Upper lobe of left lung (tissue), 6 donors: ENCODE data around the gene OR13H1. TPM values are rescaled to one million over a fixed set of nuclear protein-coding genes. Genes with fewer than 3 reads are reported as not detected.
"Not testable (repeated sequence)": the region's sequence is repeated elsewhere in the genome, so short reads cannot be mapped to it uniquely, and the experiment has no call there.

ENCODE experiments used
- ATAC-seq, 2 donors: fragments of 200-7000 bp; cut with Tn5 transposase; one replicate each; pipeline ENCODE4 v1.9.1; 2022; ENCODE audit warnings: mild to moderate bottlenecking in 2 of 2, moderate library complexity in 2 of 2; ENCODE audit not compliant: low FRiP score in 2 of 2
- DNase-seq, 2 donors: peaks; one replicate each; pipeline ENCODE4 v3.0.0-alpha.2; 2019 to 2020
- H3K27ac ChIP-seq, 4 donors: fragments of 200-600 bp; sonication (generic); one replicate each; pipeline ENCODE4 v1.5.1; 2016 to 2019
- H3K27me3 ChIP-seq, 4 donors: fragments of 200-600 bp; sonication (generic); one replicate each; pipeline ENCODE4 v1.5.1; 2017 to 2019
- H3K36me3 ChIP-seq, 4 donors: fragments of 200-600 bp; sonication (generic); one replicate each; pipeline ENCODE4 v1.5.1; 2016 to 2019
- H3K4me1 ChIP-seq, 4 donors: fragments of 200-600 bp; sonication (generic); one replicate each; pipeline ENCODE4 v1.5.1; 2018 to 2019
- H3K4me3 ChIP-seq, 4 donors: fragments of 200-600 bp; sonication (generic); one replicate each; pipeline ENCODE4 v1.5.1; 2017 to 2019; ENCODE audit warnings: mild to moderate bottlenecking in 2 of 4, moderate library complexity in 1 of 4
- H3K9me3 ChIP-seq, 4 donors: fragments of 200-600 bp; sonication (generic); one replicate each; pipeline ENCODE4 v1.5.1; 2018 to 2019
- CTCF ChIP-seq, 6 experiments: fragments of 450-650 bp in 4 of 6; fragments of 200-600 bp in 2 of 6; sonication (generic) in 2 of 6; IDR thresholded peaks; one replicate each; pipeline ENCODE4 v1.5.1; 2016 to 2019; ENCODE audit warnings: antibody characterized with exemption in 6 of 6
- EP300 ChIP-seq, 4 donors: sonication (generic); formaldehyde crosslinking; IDR thresholded peaks; one replicate each; pipeline ENCODE4 v1.5.1; 2017; ENCODE audit warnings: antibody characterized with exemption in 4 of 4, control low read depth in 2 of 4
- POLR2A ChIP-seq, 4 donors: fragments of 450-650 bp; IDR thresholded peaks; one replicate each; pipeline ENCODE4 v1.5.1; 2016 to 2017; ENCODE audit warnings: antibody characterized with exemption in 4 of 4, mild to moderate bottlenecking in 2 of 4
- POLR2AphosphoS5 ChIP-seq, 2 donors: sonication (generic); formaldehyde crosslinking; IDR thresholded peaks; one replicate each; pipeline ENCODE4 v1.5.1; 2017; ENCODE audit warnings: antibody characterized with exemption in 2 of 2
- WGBS, 2 donors: methylation state at CpG; one replicate each; pipeline ENCODE4 v1.1.5; 2017 to 2018; 5-methylcytosine and 5-hydroxymethylcytosine counted together
- total RNA-seq, 6 donors: library from RNA; depleted of rRNA in 4 of 6; stranded (reverse); fragments of >200 nt in 4 of 6; gene quantifications; one replicate each; pipeline versions ENCODE4 v1.1.0 to v1.2.1, GENCODE V29; 2016 to 2021
- donor health status: DM: no; HTN: no; CAD: no; lungs with moderate emphysema.
- donor health status: DM: no; HTN: yes; CAD: no; lungs with severe emphysema.

The OR13H1 gene
- total RNA-seq, 6 donors from 2014 or later, result not detected

- Histone ChIP-seq H3K27ac (no peak overlapping the region), H3K9me3 (no peaks in the 10 kb centered on the region), H3K27me3 (no peaks in the 10 kb centered on the region), H3K4me3 (no peak overlapping the region), H3K36me3 (no peaks in the 10 kb centered on the region), H3K4me1 (no peaks in the 10 kb centered on the region)
- TF ChIP-seq EP300 (IDR thresholded peaks at IDR 0.05), result no peak
- 33 to 38% methylated on average over 2 of the region's 2 CpGs for WGBS, 2 donors
- DNase-seq, result no peak
- ATAC-seq, result no peak
These were observed 5.1 kb downstream of the OR13H1 start for GRCh38 chrX:131549011-131549410.

GRCh38 chrX:131552453-131552852 is 8.6 kb downstream of the OR13H1 start:
- DNase-seq, result peak; percentile 0 to 36
- whole genome bisulfite sequencing, 2 donors, result 69 to 75% methylated on average over 10 of the region's 10 CpGs

GRCh38 chrX:131558562-131558961 is 14.7 kb downstream of the OR13H1 start:
- WGBS, 2 donors, result 52 to 55% methylated on average over 4 of the region's 4 CpGs
- TF ChIP-seq POLR2A (IDR thresholded peaks at IDR 0.05) (no peak), POLR2AphosphoS5 (IDR thresholded peaks at IDR 0.05) (no peak), CTCF (IDR thresholded peaks at IDR 0.05) (no peak), EP300 (IDR thresholded peaks at IDR 0.05) (no peak)
- no peaks in the 10 kb centered on the region for H3K27me3 ChIP-seq
- H3K36me3 ChIP-seq, result no peaks in the 10 kb centered on the region
- no peaks in the 10 kb centered on the region for H3K4me1 ChIP-seq
- H3K27ac ChIP-seq, result no peak overlapping the region
- no peak overlapping the region for H3K4me3 ChIP-seq
- no peak for ATAC-seq
- DNase-seq, result no peak
- no peaks in the 10 kb centered on the region for H3K9me3 ChIP-seq

More at GRCh38 chrX:131552453-131552852, 8.6 kb downstream of the OR13H1 start:
- H3K36me3 ChIP-seq, H3K4me3 ChIP-seq, H3K4me1 ChIP-seq, H3K27ac ChIP-seq, H3K9me3 ChIP-seq, ATAC-seq, H3K27me3 ChIP-seq: not testable (repeated sequence)

GRCh38 chrX:131564553-131565229 is 20.8 kb downstream of the OR13H1 start:
- Histone ChIP-seq H3K36me3 (no peaks in the 10 kb centered on the region), H3K4me3 (no peak overlapping the region), H3K27me3 (no peaks in the 10 kb centered on the region), H3K9me3 (no peaks in the 10 kb centered on the region), H3K27ac (no peak overlapping the region), H3K4me1 (no peaks in the 10 kb centered on the region)
- ATAC-seq, result no peak
- TF ChIP-seq POLR2A (IDR thresholded peaks at IDR 0.05), result no peak
- TF ChIP-seq EP300 (IDR thresholded peaks at IDR 0.05), result no peak
- no peak for TF ChIP-seq CTCF (IDR thresholded peaks at IDR 0.05)
- no peak for TF ChIP-seq POLR2AphosphoS5 (IDR thresholded peaks at IDR 0.05)
- WGBS, 2 donors, result 86 to 87% methylated on average over 2 of the region's 2 CpGs
- no peak for DNase-seq

- Histone ChIP-seq H3K36me3 (no peaks in the 10 kb centered on the region), H3K9me3 (no peaks in the 10 kb centered on the region), H3K4me3 (no peak overlapping the region), H3K4me1 (no peaks in the 10 kb centered on the region), H3K27me3 (no peaks in the 10 kb centered on the region), H3K27ac (no peak overlapping the region)
- no peak for TF ChIP-seq CTCF (IDR thresholded peaks at IDR 0.05)
- TF ChIP-seq POLR2A (IDR thresholded peaks at IDR 0.05), result no peak
- no peak for TF ChIP-seq EP300 (IDR thresholded peaks at IDR 0.05)
- no peak for TF ChIP-seq POLR2AphosphoS5 (IDR thresholded peaks at IDR 0.05)
- ATAC-seq (no peak), DNase-seq (no peak)
- WGBS, 2 donors, result 33 to 39% methylated on average over 4 of the region's 4 CpGs
These were observed 22.0 kb downstream of the OR13H1 start for GRCh38 chrX:131565909-131566308.

- no peaks in the 10 kb centered on the region for H3K9me3 ChIP-seq
- no peak overlapping the region for H3K27ac ChIP-seq
- no peak overlapping the region for H3K4me3 ChIP-seq
- TF ChIP-seq POLR2AphosphoS5 (IDR thresholded peaks at IDR 0.05), result no peak
- TF ChIP-seq CTCF (IDR thresholded peaks at IDR 0.05), result no peak
- TF ChIP-seq POLR2A (IDR thresholded peaks at IDR 0.05), result no peak
- no peak for TF ChIP-seq EP300 (IDR thresholded peaks at IDR 0.05)
- no peak for ATAC-seq
- no peak for DNase-seq
- H3K36me3 ChIP-seq, result no peaks in the 10 kb centered on the region
- H3K4me1 ChIP-seq, result no peaks in the 10 kb centered on the region
- H3K27me3 ChIP-seq, result no peaks in the 10 kb centered on the region
These were observed 27.5 kb downstream of the OR13H1 start for GRCh38 chrX:131571348-131571747.
